Activated CD8-positive, alpha-beta memory T cell treated with anti-CD3 and anti-CD28 coated beads for 36 hours (primary cell): Measurements from ENCODE around the gene RAB11FIP4. TPM values are rescaled to one million over a fixed set of nuclear protein-coding genes. Genes with fewer than 3 reads are reported as not detected.
"Not testable (repeated sequence)": the region's sequence is repeated elsewhere in the genome, so short reads cannot be mapped to it uniquely, and the experiment has no call there.

Experiments
- CTCF ChIA-PET: fragments of 350-600 bp; sonication (Branson Sonifier 250); formaldehyde crosslinking; loops from one replicate; lab custom pipeline; 2021; ENCODE audit warnings: antibody characterized with exemption; lab: Charles Lee
- POLR2A ChIA-PET: fragments of 350-600 bp; sonication (Branson Sonifier 250); formaldehyde crosslinking; loops from one replicate; lab custom pipeline; 2021; ENCODE audit warnings: antibody characterized with exemption; lab: Charles Lee
- total RNA-seq, 2 experiments: library from RNA; stranded (reverse); gene quantifications; one replicate each; pipeline ENCODE4 v1.2.3, GENCODE V29; 2021

Gene RAB11FIP4
- total RNA-seq, 2 experiments from 2014 or later: 14.8 to 17.8 TPM

- CTCF ChIA-PET, POLR2A ChIA-PET: not testable (repeated sequence)
Measured at GRCh38 chr17:31383488-31383887, 8.0 kb upstream of the RAB11FIP4 start.

GRCh38 chr17:31385428-31386285 lies 5.8 kb upstream of the RAB11FIP4 start:
- ChIA-PET POLR2A (no interaction called here), CTCF (no interaction called here)

- ChIA-PET CTCF (no interaction called here), POLR2A (no interaction called here)
Measured at GRCh38 chr17:31386542-31387075, 4.9 kb upstream of the RAB11FIP4 start.

GRCh38 chr17:31387438-31387837 lies 4.0 kb upstream of the RAB11FIP4 start:
- CTCF ChIA-PET: no interaction called here
- POLR2A ChIA-PET: no interaction called here

- ChIA-PET POLR2A (no interaction called here), CTCF (interaction anchor here (0.5 to 1.8 kb wide), 2 partner anchors 136 to 454 kb away, joined by 3 to 4 read pairs; no protein-coding TSS in a partner anchor)
Measured at GRCh38 chr17:31388351-31388750, 3.1 kb upstream of the RAB11FIP4 start.

GRCh38 chr17:31388770-31389656 lies 2.5 kb upstream of the RAB11FIP4 start:
- CTCF ChIA-PET: interaction anchor here (0.5 to 2.5 kb wide), 11 partner anchors 11 to 453 kb away, joined by 3 to 11 read pairs (median 3); no protein-coding TSS in a partner anchor
- POLR2A ChIA-PET: interaction anchor here (0.6 kb wide), 1 partner anchor 120 kb away, joined by 3 read pairs; no protein-coding TSS in a partner anchor

GRCh38 chr17:31389657-31390381 lies 1.7 kb upstream of the RAB11FIP4 start:
- ChIA-PET POLR2A (interaction anchor here (0.6 kb wide), 1 partner anchor 119 kb away, joined by 3 read pairs; no protein-coding TSS in a partner anchor), CTCF (interaction anchor here (0.5 to 2.5 kb wide), 10 partner anchors 12 to 453 kb away, joined by 3 to 11 read pairs (median 4); no protein-coding TSS in a partner anchor)

- ChIA-PET POLR2A (no interaction called here), CTCF (interaction anchor here (1.3 to 2.5 kb wide), 3 partner anchors 19 to 134 kb away, joined by 3 to 11 read pairs (median 3); no protein-coding TSS in a partner anchor)
Measured at GRCh38 chr17:31390426-31390747, 1.1 kb upstream of the RAB11FIP4 start.

- POLR2A ChIA-PET: no interaction called here
- CTCF ChIA-PET: interaction anchor here (1.3 to 2.5 kb wide), 2 partner anchors 46 to 134 kb away, joined by 3 to 11 read pairs; no protein-coding TSS in a partner anchor
Measured at GRCh38 chr17:31390748-31391495, 553 bp upstream of the RAB11FIP4 start.

- POLR2A ChIA-PET: no interaction called here
- CTCF ChIA-PET: no interaction called here
Measured at GRCh38 chr17:31392002-31392855, 754 bp downstream of the RAB11FIP4 start.

- POLR2A ChIA-PET: no interaction called here
- CTCF ChIA-PET: interaction anchor here (1.0 kb wide), 1 partner anchor 9 kb away, joined by 4 read pairs; no protein-coding TSS in a partner anchor
Measured at GRCh38 chr17:31392856-31393748, 1.6 kb downstream of the RAB11FIP4 start.

GRCh38 chr17:31393749-31394146 lies 2.3 kb downstream of the RAB11FIP4 start:
- CTCF ChIA-PET: interaction anchor here (1.0 kb wide), 1 partner anchor 9 kb away, joined by 4 read pairs; no protein-coding TSS in a partner anchor
- POLR2A ChIA-PET: no interaction called here

- ChIA-PET POLR2A (no interaction called here), CTCF (no interaction called here)
Measured at GRCh38 chr17:31394544-31394943, 3.1 kb downstream of the RAB11FIP4 start.

- POLR2A ChIA-PET: no interaction called here
Measured at GRCh38 chr17:31397256-31397939, 5.9 kb downstream of the RAB11FIP4 start.

More at GRCh38 chr17:31397256-31397939, 5.9 kb downstream of the RAB11FIP4 start:
- CTCF ChIA-PET: no interaction called here
